ENCODE measurements around the gene VAMP4.

VAMP4 gene

GRCh38 chr1:171655746-171656116 is 86.1 kb downstream of the VAMP4 start:
- no peaks in the 10 kb centered on the region for H3K36me3 ChIP-seq (ENCODE audit: insufficient read depth)
- no peak overlapping the region for H3K4me2 ChIP-seq
- H3K27ac ChIP-seq = no peak overlapping the region
- H2AFZ ChIP-seq (ENCODE audit: low read depth) = no peak overlapping the region
- no peaks in the 10 kb centered on the region for H3K27me3 ChIP-seq (ENCODE audit: insufficient read depth, low read depth)
- H3K9ac ChIP-seq = no peak overlapping the region
- no peaks in the 10 kb centered on the region for H3K79me2 ChIP-seq (ENCODE audit: insufficient read depth, low read depth)
- TF ChIP-seq CTCF (conservative IDR thresholded peaks at IDR 0.05; ENCODE audit: low read depth, low read length) = 0 out of 2 replicates have a peak, but pooled peaks have one; percentile 2
- H3K4me3 ChIP-seq (IDR thresholded peaks at IDR 0.05; ENCODE audit: insufficient read depth, low read depth, low read length) = no peak overlapping the region
- no peaks in the 10 kb centered on the region for H3K4me1 ChIP-seq (ENCODE audit: low read depth, poor library complexity, severe bottlenecking)
- no peaks in the 10 kb centered on the region for H4K20me1 ChIP-seq (ENCODE audit: insufficient read depth)

GRCh38 chr1:171654942-171655745 is 86.7 kb downstream of the VAMP4 start:
- no peak overlapping the region for H2AFZ ChIP-seq (ENCODE audit: low read depth)
- H3K4me2 ChIP-seq = no peak overlapping the region
- H4K20me1 ChIP-seq (ENCODE audit: insufficient read depth) = no peaks in the 10 kb centered on the region
- H3K9ac ChIP-seq = no peak overlapping the region
- no peaks in the 10 kb centered on the region for H3K27me3 ChIP-seq (ENCODE audit: insufficient read depth, low read depth)
- H3K79me2 ChIP-seq (ENCODE audit: insufficient read depth, low read depth) = no peaks in the 10 kb centered on the region
- no peak overlapping the region for H3K27ac ChIP-seq
- H3K36me3 ChIP-seq (ENCODE audit: insufficient read depth) = no peaks in the 10 kb centered on the region
- H3K4me1 ChIP-seq (ENCODE audit: low read depth, poor library complexity, severe bottlenecking) = no peaks in the 10 kb centered on the region
- H3K4me3 ChIP-seq (IDR thresholded peaks at IDR 0.05; ENCODE audit: insufficient read depth, low read depth, low read length) = no peak overlapping the region
- peak; percentile 76 for TF ChIP-seq CTCF (conservative IDR thresholded peaks at IDR 0.05; ENCODE audit: low read depth, low read length)

GRCh38 chr1:171654201-171654941 is 87.5 kb downstream of the VAMP4 start:
- H3K4me2 ChIP-seq = no peak overlapping the region
- no peaks in the 10 kb centered on the region for H4K20me1 ChIP-seq (ENCODE audit: insufficient read depth)
- no peak for TF ChIP-seq CTCF (conservative IDR thresholded peaks at IDR 0.05; ENCODE audit: low read depth, low read length)
- H3K4me3 ChIP-seq (IDR thresholded peaks at IDR 0.05; ENCODE audit: insufficient read depth, low read depth, low read length) = no peak overlapping the region
- no peaks in the 10 kb centered on the region for H3K4me1 ChIP-seq (ENCODE audit: low read depth, poor library complexity, severe bottlenecking)
- no peaks in the 10 kb centered on the region for H3K79me2 ChIP-seq (ENCODE audit: insufficient read depth, low read depth)
- H3K9ac ChIP-seq = no peak overlapping the region
- no peak overlapping the region for H2AFZ ChIP-seq (ENCODE audit: low read depth)
- no peaks in the 10 kb centered on the region for H3K36me3 ChIP-seq (ENCODE audit: insufficient read depth)
- no peaks in the 10 kb centered on the region for H3K27me3 ChIP-seq (ENCODE audit: insufficient read depth, low read depth)
- no peak overlapping the region for H3K27ac ChIP-seq

GRCh38 chr1:171653796-171654195 is 88.1 kb downstream of the VAMP4 start:
- Histone ChIP-seq H3K27me3 (ENCODE audit: insufficient read depth, low read depth) (no peaks in the 10 kb centered on the region), H3K27ac (no peak overlapping the region), H3K36me3 (ENCODE audit: insufficient read depth) (no peaks in the 10 kb centered on the region), H3K9ac (no peak overlapping the region), H3K4me2 (no peak overlapping the region), H2AFZ (ENCODE audit: low read depth) (no peak overlapping the region), H3K4me3 (IDR thresholded peaks at IDR 0.05; ENCODE audit: insufficient read depth, low read depth, low read length) (no peak overlapping the region), H3K4me1 (ENCODE audit: low read depth, poor library complexity, severe bottlenecking) (no peaks in the 10 kb centered on the region), H4K20me1 (ENCODE audit: insufficient read depth) (no peaks in the 10 kb centered on the region), H3K79me2 (ENCODE audit: insufficient read depth, low read depth) (no peaks in the 10 kb centered on the region)
- TF ChIP-seq CTCF (conservative IDR thresholded peaks at IDR 0.05; ENCODE audit: low read depth, low read length) = no peak

All from KMS-11 (cell line).